ENCODE results near the gene TTC7B.

The TTC7B gene

GRCh38 chr14:90655829-90656228 is 160.4 kb downstream of the TTC7B start:
- Histone ChIP-seq H3K9me3 (ENCODE audit: control insufficient read depth, insufficient read depth, low read length) (no peaks in the 10 kb centered on the region), H3K4me3 (ENCODE audit: low read depth, low read length) (no peak overlapping the region), H3K9ac (ENCODE audit: low read depth, low read length) (no peak overlapping the region), H3K36me3 (ENCODE audit: control insufficient read depth, insufficient read depth, low read length) (no peaks in the 10 kb centered on the region), H3K27me3 (ENCODE audit: control insufficient read depth, insufficient read depth, low read length) (no peaks in the 10 kb centered on the region), H3K4me1 (ENCODE audit: control insufficient read depth, insufficient read depth, low read length) (peaks cover 11% of the 10 kb centered on the region), H3K27ac (ENCODE audit: low read depth, low read length) (no peak overlapping the region)

GRCh38 chr14:90654831-90655276 is 161.4 kb downstream of the TTC7B start:
- no peak overlapping the region for H3K4me3 ChIP-seq (ENCODE audit: low read depth, low read length)
- no peaks in the 10 kb centered on the region for H3K9me3 ChIP-seq (ENCODE audit: control insufficient read depth, insufficient read depth, low read length)
- H3K36me3 ChIP-seq (ENCODE audit: control insufficient read depth, insufficient read depth, low read length): no peaks in the 10 kb centered on the region
- peaks cover 11% of the 10 kb centered on the region for H3K4me1 ChIP-seq (ENCODE audit: control insufficient read depth, insufficient read depth, low read length)
- H3K9ac ChIP-seq (ENCODE audit: low read depth, low read length): no peak overlapping the region
- H3K27me3 ChIP-seq (ENCODE audit: control insufficient read depth, insufficient read depth, low read length): no peaks in the 10 kb centered on the region
- no peak overlapping the region for H3K27ac ChIP-seq (ENCODE audit: low read depth, low read length)

DNA sequence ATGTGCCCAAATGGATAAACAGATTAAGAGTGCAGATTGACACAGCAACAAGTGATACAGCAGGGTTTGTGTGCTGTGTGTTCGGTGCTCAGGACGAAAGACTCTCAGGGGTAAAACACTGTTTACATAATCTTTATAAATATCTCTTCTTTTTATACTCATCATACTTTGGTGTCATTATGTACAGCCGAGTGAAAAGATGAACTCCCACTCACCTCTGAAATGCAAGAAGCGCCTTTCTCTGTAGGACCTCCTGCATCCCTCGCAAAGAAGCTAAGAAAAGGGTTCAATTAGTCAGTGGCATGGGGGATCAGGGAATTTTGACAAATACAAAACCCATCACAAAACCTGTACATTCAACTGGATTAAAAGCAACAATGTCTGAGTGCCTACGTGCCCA is 163.6 kb downstream of the TTC7B start:
- Histone ChIP-seq H3K27ac (ENCODE audit: low read depth, low read length) (no peak overlapping the region), H3K9ac (ENCODE audit: low read depth, low read length) (no peak overlapping the region), H3K4me1 (ENCODE audit: control insufficient read depth, insufficient read depth, low read length) (peaks cover 11% of the 10 kb centered on the region), H3K27me3 (ENCODE audit: control insufficient read depth, insufficient read depth, low read length) (no peaks in the 10 kb centered on the region), H3K9me3 (ENCODE audit: control insufficient read depth, insufficient read depth, low read length) (no peaks in the 10 kb centered on the region), H3K36me3 (ENCODE audit: control insufficient read depth, insufficient read depth, low read length) (no peaks in the 10 kb centered on the region), H3K4me3 (ENCODE audit: low read depth, low read length) (no peak overlapping the region)

DNA sequence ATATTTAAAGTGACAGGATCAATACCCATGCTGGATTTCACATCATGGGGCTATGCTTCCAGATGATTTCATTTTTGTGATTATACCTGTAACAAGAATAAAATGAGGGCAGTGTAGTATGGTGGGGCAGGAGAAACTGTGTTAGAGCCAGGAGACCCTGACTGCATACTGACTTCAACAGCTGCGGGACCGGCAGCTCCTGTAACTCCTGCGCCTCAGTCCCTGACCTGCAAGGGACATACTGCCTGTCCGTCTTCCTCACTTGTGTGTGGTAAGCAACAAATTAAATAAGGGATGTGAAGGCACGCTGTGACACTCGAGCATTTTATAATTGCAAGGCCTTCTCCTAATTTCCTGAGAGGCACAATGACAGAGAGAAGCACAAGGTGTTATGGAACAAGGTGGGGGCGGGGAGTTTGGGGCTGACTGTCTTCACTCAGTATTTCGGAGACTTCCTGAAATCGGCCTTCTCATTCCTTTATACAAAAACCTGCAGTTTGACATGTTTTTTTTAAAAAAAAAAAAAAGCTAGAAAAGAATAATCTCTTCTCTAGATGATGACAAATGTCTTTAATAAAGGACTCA is 164.2 kb downstream of the TTC7B start:
- Histone ChIP-seq H3K27me3 (ENCODE audit: control insufficient read depth, insufficient read depth, low read length) (no peaks in the 10 kb centered on the region), H3K36me3 (ENCODE audit: control insufficient read depth, insufficient read depth, low read length) (no peaks in the 10 kb centered on the region), H3K4me1 (ENCODE audit: control insufficient read depth, insufficient read depth, low read length) (peaks cover 11% of the 10 kb centered on the region), H3K4me3 (ENCODE audit: low read depth, low read length) (no peak overlapping the region), H3K9me3 (ENCODE audit: control insufficient read depth, insufficient read depth, low read length) (no peaks in the 10 kb centered on the region), H3K9ac (ENCODE audit: low read depth, low read length) (no peak overlapping the region), H3K27ac (ENCODE audit: low read depth, low read length) (no peak overlapping the region)

DNA sequence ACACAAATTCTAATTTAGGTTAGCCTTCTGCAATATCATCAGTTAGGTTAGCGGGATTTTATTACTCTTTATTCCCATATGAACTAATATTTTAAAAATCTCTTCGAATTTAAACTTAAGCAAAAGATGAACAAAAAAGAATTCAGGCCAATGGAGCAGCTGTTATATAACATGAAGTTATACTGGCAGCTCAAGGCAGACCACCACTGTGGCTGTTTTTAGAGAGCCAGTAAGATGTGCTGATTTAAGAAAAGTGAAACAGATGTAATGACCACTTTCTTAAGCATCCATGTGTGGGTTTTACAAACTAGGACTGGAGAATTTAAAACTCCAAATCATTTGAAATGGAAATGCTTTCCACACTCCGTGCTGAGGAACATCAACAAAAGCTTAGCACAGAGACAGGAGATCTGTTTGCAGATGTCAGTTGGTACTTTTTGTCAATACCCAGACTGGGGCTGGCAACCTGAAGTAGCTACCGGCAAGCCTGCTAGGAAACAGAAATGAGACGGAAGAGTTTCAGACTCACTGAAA is 164.9 kb downstream of the TTC7B start:
- Histone ChIP-seq H3K9me3 (ENCODE audit: control insufficient read depth, insufficient read depth, low read length) (no peaks in the 10 kb centered on the region), H3K9ac (ENCODE audit: low read depth, low read length) (no peak overlapping the region), H3K4me1 (ENCODE audit: control insufficient read depth, insufficient read depth, low read length) (peaks cover 11% of the 10 kb centered on the region), H3K4me3 (ENCODE audit: low read depth, low read length) (no peak overlapping the region), H3K27ac (ENCODE audit: low read depth, low read length) (no peak overlapping the region), H3K36me3 (ENCODE audit: control insufficient read depth, insufficient read depth, low read length) (no peaks in the 10 kb centered on the region), H3K27me3 (ENCODE audit: control insufficient read depth, insufficient read depth, low read length) (no peaks in the 10 kb centered on the region)

- H3K27me3 ChIP-seq (ENCODE audit: control insufficient read depth, insufficient read depth, low read length): no peaks in the 10 kb centered on the region
- no peak overlapping the region for H3K9ac ChIP-seq (ENCODE audit: low read depth, low read length)
- peaks cover 19% of the 10 kb centered on the region for H3K4me1 ChIP-seq (ENCODE audit: control insufficient read depth, insufficient read depth, low read length)
- no peaks in the 10 kb centered on the region for H3K36me3 ChIP-seq (ENCODE audit: control insufficient read depth, insufficient read depth, low read length)
- H3K27ac ChIP-seq (ENCODE audit: low read depth, low read length): no peak overlapping the region
- no peak overlapping the region for H3K4me3 ChIP-seq (ENCODE audit: low read depth, low read length)
- no peaks in the 10 kb centered on the region for H3K9me3 ChIP-seq (ENCODE audit: control insufficient read depth, insufficient read depth, low read length)
Measured at GRCh38 chr14:90649557-90650135, 166.6 kb downstream of the TTC7B start.

DNA sequence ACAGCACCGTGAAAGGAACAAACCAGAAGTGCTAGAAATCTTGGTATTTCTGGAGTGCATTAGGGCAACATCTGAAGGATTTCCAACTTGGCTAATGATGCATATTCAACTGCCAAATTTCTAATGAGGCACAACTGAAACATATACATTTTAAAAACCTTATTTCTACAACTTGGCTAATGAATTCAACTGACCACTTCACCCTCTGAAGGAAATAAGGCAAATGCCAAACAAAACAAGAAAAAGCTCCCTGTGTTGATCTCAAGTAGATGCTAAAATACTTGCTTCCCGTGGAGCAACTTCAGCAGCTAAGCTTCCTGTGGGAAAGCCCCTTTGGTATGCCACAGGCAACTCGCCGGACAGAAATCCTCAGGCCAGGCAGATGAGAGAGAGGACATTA is 167.1 kb downstream of the TTC7B start:
- Histone ChIP-seq H3K27ac (ENCODE audit: low read depth, low read length) (peak overlapping the region; percentile 13), H3K9me3 (ENCODE audit: control insufficient read depth, insufficient read depth, low read length) (no peaks in the 10 kb centered on the region), H3K9ac (ENCODE audit: low read depth, low read length) (no peak overlapping the region), H3K36me3 (ENCODE audit: control insufficient read depth, insufficient read depth, low read length) (no peaks in the 10 kb centered on the region), H3K27me3 (ENCODE audit: control insufficient read depth, insufficient read depth, low read length) (no peaks in the 10 kb centered on the region), H3K4me1 (ENCODE audit: control insufficient read depth, insufficient read depth, low read length) (peaks cover 19% of the 10 kb centered on the region), H3K4me3 (ENCODE audit: low read depth, low read length) (no peak overlapping the region)

DNA sequence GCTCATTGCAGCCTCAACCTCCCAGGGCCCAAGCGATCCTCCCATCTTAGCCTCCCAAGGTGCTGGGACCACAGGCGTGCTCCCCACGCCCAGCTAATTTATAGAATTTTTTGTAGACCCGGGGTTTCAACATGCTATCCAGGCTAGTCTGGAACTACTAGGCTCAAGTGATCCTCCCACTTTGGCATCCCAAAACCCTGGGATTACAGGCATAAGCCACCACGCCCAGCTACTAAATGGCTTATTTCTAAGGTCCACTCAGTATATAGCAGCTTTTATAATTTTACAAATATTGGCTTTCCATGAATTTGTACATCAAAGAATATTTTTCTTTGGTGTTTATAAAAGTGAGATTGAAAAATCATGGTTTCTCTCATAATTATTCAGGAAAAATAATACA is 167.8 kb downstream of the TTC7B start:
- no peak overlapping the region for H3K4me3 ChIP-seq (ENCODE audit: low read depth, low read length)

DNA sequence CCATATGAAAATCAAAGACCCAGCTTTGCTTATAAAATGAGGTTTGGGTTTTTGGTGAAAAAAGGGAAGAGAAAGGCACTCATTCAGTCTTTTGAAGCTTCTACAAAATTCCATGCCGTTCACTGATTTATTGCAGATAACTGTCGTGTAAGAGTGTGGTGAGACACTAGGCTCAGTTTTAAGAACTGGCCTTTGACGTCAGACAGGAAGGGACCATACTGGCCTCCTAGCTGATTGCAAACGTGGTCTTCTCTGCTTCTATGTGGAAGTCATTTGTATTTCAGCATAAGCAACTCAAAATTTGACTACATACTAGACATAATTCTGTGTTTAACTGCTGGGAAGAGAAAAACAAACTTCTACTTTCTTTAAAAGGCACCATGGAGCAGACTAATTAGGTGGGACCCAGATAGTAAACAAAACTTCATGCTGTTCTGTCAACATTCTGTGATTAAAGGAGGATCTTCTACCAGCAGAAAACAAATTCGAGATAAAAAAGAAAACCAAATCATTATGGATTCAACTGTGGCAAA is 168.7 kb downstream of the TTC7B start:
- Histone ChIP-seq H3K27ac (ENCODE audit: low read depth, low read length) (no peak overlapping the region), H3K36me3 (ENCODE audit: control insufficient read depth, insufficient read depth, low read length) (no peaks in the 10 kb centered on the region), H3K9ac (ENCODE audit: low read depth, low read length) (no peak overlapping the region), H3K9me3 (ENCODE audit: control insufficient read depth, insufficient read depth, low read length) (no peaks in the 10 kb centered on the region), H3K4me3 (ENCODE audit: low read depth, low read length) (no peak overlapping the region), H3K27me3 (ENCODE audit: control insufficient read depth, insufficient read depth, low read length) (no peaks in the 10 kb centered on the region), H3K4me1 (ENCODE audit: control insufficient read depth, insufficient read depth, low read length) (peaks cover 27% of the 10 kb centered on the region)

More for the DNA sequence above, 167.8 kb downstream of the TTC7B start:
- Histone ChIP-seq H3K27ac (ENCODE audit: low read depth, low read length) (no peak overlapping the region), H3K4me1 (ENCODE audit: control insufficient read depth, insufficient read depth, low read length) (peaks cover 19% of the 10 kb centered on the region), H3K9ac (ENCODE audit: low read depth, low read length) (no peak overlapping the region), H3K27me3 (ENCODE audit: control insufficient read depth, insufficient read depth, low read length) (no peaks in the 10 kb centered on the region), H3K36me3 (ENCODE audit: control insufficient read depth, insufficient read depth, low read length) (no peaks in the 10 kb centered on the region), H3K9me3 (ENCODE audit: control insufficient read depth, insufficient read depth, low read length) (no peaks in the 10 kb centered on the region)

DNA sequence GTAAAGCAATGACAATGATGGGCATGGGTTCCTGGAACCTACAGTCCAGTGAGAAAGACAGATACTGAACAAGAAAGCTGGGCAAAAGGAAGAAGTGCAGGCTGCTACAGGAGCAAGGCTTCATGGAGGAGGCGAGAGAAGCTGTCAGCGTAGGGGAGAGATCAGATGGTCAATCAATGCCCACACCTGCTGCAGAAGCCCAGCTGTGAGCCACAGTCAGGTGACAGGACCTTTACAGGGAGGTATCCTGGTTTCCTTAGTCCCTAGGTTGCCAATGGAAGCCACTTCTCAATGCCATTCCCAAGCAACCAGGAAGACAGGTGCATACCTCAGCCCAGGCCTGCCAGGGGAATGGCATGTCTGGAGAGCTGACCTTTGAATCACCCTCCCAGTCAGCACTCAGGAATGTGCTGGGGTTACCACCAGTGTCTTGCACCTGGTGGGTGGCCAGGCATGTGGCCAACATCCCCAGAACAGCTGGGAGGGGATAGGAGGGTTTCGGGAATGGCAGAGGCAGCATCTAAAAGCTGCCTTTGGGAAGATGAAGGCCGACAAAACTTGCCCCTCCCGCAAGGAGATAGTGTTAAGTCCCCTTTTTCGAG is 170.3 kb downstream of the TTC7B start:
- Histone ChIP-seq H3K4me3 (ENCODE audit: low read depth, low read length) (no peak overlapping the region), H3K4me1 (ENCODE audit: control insufficient read depth, insufficient read depth, low read length) (peaks cover 30% of the 10 kb centered on the region), H3K27me3 (ENCODE audit: control insufficient read depth, insufficient read depth, low read length) (no peaks in the 10 kb centered on the region), H3K36me3 (ENCODE audit: control insufficient read depth, insufficient read depth, low read length) (no peaks in the 10 kb centered on the region), H3K9me3 (ENCODE audit: control insufficient read depth, insufficient read depth, low read length) (no peaks in the 10 kb centered on the region), H3K9ac (ENCODE audit: low read depth, low read length) (no peak overlapping the region), H3K27ac (ENCODE audit: low read depth, low read length) (peak overlapping the region; percentile 4)

DNA sequence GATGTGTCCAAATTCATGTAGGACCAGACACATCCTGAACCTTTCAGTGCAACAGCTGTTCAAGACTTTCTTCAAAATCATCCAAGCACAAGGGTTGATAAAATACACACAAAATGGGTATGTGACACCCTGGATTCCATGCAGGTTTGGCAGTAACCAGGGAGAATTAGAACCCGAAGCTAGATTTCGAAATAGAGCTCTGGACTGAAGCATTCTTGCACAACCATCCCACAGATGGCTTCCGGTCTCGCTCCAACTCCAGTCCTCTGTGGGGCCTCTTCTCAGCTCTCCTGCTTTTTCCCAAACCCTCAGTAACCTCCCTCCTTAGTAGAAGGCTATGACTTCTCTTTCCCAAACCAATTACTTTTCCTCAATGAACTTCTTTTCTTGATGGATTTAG is 171.3 kb downstream of the TTC7B start:
- no peak overlapping the region for H3K27ac ChIP-seq (ENCODE audit: low read depth, low read length)
- no peaks in the 10 kb centered on the region for H3K9me3 ChIP-seq (ENCODE audit: control insufficient read depth, insufficient read depth, low read length)
- no peak overlapping the region for H3K4me3 ChIP-seq (ENCODE audit: low read depth, low read length)

More for the DNA sequence above, 171.3 kb downstream of the TTC7B start:
- no peak overlapping the region for H3K9ac ChIP-seq (ENCODE audit: low read depth, low read length)
- H3K27me3 ChIP-seq (ENCODE audit: control insufficient read depth, insufficient read depth, low read length): no peaks in the 10 kb centered on the region
- no peaks in the 10 kb centered on the region for H3K36me3 ChIP-seq (ENCODE audit: control insufficient read depth, insufficient read depth, low read length)
- peaks cover 40% of the 10 kb centered on the region for H3K4me1 ChIP-seq (ENCODE audit: control insufficient read depth, insufficient read depth, low read length)

Measured in HUES48 (cell line).